ENCODE measurements around the gene TAF1A. TPM values are rescaled to one million over a fixed set of nuclear protein-coding genes. Genes with fewer than 3 reads are reported as not detected.

Gene TAF1A
- total RNA-seq, 4 donors from 2014 or later: 2.5 to 4.5 (median 3.9) TPM

DNA sequence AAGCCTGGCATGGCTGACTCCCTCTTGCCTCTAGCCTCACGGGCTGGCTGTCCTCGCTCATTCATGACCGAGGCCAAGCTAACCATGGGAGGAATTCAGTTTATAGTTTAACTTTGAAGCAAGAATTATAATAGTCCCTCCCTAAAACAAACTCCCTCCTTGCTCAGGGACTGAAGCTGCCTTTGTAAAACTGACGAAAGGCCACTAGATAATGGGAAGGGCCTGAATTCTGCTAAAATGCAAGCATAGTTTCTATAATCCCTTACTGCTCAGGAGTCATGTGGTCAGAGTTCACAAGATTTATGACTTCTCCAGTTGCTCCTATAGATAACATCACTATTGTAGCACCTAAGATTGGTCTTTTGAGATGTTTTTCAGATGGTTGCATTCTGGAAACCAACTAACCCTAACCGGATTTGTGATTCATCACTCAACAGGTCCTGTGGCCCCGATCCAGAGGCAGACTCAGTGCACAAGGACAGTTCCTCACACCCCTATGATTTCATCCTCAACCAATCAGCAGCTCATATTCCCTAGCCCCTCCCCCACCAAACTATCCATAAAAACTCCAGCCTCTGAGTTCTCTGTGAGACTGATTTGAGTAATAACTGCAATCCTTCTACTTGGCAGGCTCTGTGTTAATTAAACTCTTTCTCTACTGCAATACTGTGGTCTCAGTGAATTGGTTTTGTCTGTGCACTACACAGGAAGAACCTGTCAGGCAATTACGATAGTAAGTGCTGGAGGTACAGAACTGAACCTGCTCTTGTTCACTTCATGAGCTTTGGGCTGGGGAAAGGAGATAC is 68.2 kb downstream of the TAF1A start:
- no peak for DNase-seq (ENCODE audit: extremely low spot score)
- Histone ChIP-seq H3K9me3 (no peaks in the 10 kb centered on the region), H3K36me3 (no peaks in the 10 kb centered on the region), H3K4me1 (no peaks in the 10 kb centered on the region), H3K27ac (replicated peaks in 1 of 4) (no peak overlapping the region), H3K27me3 (peaks cover 0 to 6% (median 0%) of the 10 kb centered on the region in 4 donors), H3K4me3 (no peak overlapping the region)
- intact Hi-C loops (cut with DNase I): no loop called here
- no peak for TF ChIP-seq CTCF (IDR thresholded peaks at IDR 0.05)
- TF ChIP-seq POLR2AphosphoS5 (IDR thresholded peaks at IDR 0.05): no peak
- no peak for TF ChIP-seq EP300 (IDR thresholded peaks at IDR 0.05)
- TF ChIP-seq POLR2A (IDR thresholded peaks at IDR 0.05; ENCODE audit: low read depth): no peak
- 92% methylated on average over 7 of the region's 7 CpGs for WGBS

Other genes with a start within 250 kb of the TAF1A start
- gene HHIPL2, start 41.8 kb downstream of the TAF1A start, total RNA-seq: under 1 TPM in 2 of 4 donors, not detected in 2; 0.63 to 0.83 TPM
- gene MIA3, start 28.2 kb upstream of the TAF1A start, total RNA-seq: 10 to 100 TPM; 36.1 to 53.0 (median 49.0) TPM
- 100 to 1,000 TPM in 2 of 4 donors, 10 to 100 TPM in 2; 94.3 to 120 (median 99.8) TPM for gene AIDA, start 122.6 kb upstream of the TAF1A start, total RNA-seq
- 10 to 100 TPM; 36.6 to 55.6 (median 48.4) TPM for gene BROX, start 122.6 kb upstream of the TAF1A start, total RNA-seq
- 1 to 10 TPM in 1 of 4 donors, under 1 TPM in 1, not detected in 2; 0.42 to 1.3 TPM for gene FAM177B, start 147.3 kb upstream of the TAF1A start, total RNA-seq
- 10 to 100 TPM in 2 of 4 donors, 1 to 10 TPM in 2; 9.3 to 14.1 (median 10.8) TPM for gene DISP1, start 225.1 kb upstream of the TAF1A start, total RNA-seq